ENCODE results near the gene MACC1.

MACC1 gene

GRCh38 chr7:20141002-20141345, 76.2 kb downstream of the MACC1 start:
- TF ChIP-seq CTCF (conservative IDR thresholded peaks at IDR 0.05) (no peak), ZFX (IDR thresholded peaks at IDR 0.05) (no peak)
- no peak overlapping the region for H3K27ac ChIP-seq

GRCh38 chr7:20140291-20141001, 76.7 kb downstream of the MACC1 start:
- TF ChIP-seq ZFX (IDR thresholded peaks at IDR 0.05) = no peak
- TF ChIP-seq CTCF (conservative IDR thresholded peaks at IDR 0.05) = no peak
- H3K27ac ChIP-seq = no peak overlapping the region

DNA sequence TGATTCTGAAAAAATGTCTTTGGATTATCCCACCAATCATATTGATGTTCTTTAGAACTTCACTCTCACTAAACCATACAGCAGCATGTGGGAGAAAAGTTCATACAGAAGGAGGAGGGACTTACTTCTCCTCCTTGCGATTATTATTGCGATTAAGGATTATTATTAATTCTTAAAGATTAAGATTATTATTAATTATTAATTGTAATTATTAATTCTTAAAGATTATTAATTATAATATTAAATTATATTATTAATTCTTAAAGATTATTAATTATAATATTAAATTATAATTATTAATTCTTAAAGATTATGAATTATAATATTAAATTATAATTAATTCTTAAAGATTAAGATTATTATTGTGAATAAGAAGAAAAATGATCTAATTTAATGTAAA, 80.5 kb downstream of the MACC1 start:
- no peak overlapping the region for H3K27ac ChIP-seq
- TF ChIP-seq CTCF (conservative IDR thresholded peaks at IDR 0.05) (no peak), ZFX (IDR thresholded peaks at IDR 0.05) (no peak)

GRCh38 chr7:20133803-20134202, 83.4 kb downstream of the MACC1 start:
- TF ChIP-seq ZFX (IDR thresholded peaks at IDR 0.05) (no peak), CTCF (conservative IDR thresholded peaks at IDR 0.05) (no peak)
- no peak overlapping the region for H3K27ac ChIP-seq

- TF ChIP-seq ZFX (IDR thresholded peaks at IDR 0.05) = no peak
- no peak for TF ChIP-seq CTCF (conservative IDR thresholded peaks at IDR 0.05)
- H3K27ac ChIP-seq = no peak overlapping the region
Observed at GRCh38 chr7:20132585-20132984, 84.6 kb downstream of the MACC1 start.

- no peak overlapping the region for H3K27ac ChIP-seq
- TF ChIP-seq ZFX (IDR thresholded peaks at IDR 0.05) (no peak), CTCF (conservative IDR thresholded peaks at IDR 0.05) (no peak)
Observed at GRCh38 chr7:20131776-20132175, 85.4 kb downstream of the MACC1 start.

DNA sequence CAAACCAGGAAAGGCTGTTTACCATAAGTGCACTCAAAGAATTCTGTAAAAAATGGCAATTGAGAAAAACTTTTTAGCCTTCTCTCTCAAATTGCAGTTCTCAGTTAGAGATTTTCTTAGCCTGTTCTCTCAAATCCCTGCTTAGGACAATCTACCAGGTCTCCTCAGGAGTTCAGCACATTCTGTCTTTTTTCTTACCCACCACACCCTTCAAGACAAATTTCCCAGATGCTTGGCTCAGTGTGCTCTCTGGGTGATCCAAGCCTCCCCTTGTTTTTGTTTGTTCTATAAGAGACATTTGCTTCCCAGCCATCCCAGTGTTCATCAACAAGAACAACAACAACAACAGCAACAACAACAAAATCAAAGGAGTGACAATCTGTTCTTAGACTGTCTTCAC, 87.3 kb downstream of the MACC1 start:
- H3K27ac ChIP-seq = no peak overlapping the region
- TF ChIP-seq CTCF (conservative IDR thresholded peaks at IDR 0.05) = no peak
- no peak for TF ChIP-seq ZFX (IDR thresholded peaks at IDR 0.05)

Data from C4-2B (cell line).